ENCODE results near the gene MRPS31. TPM values are rescaled to one million over a fixed set of nuclear protein-coding genes. Genes with fewer than 3 reads are reported as not detected.

The MRPS31 gene
- total RNA-seq, 1 experiment from 2014 or later: 25.5 TPM

- no peaks in the 10 kb centered on the region for H3K27me3 Mint-ChIP-seq (ENCODE audit: low read depth)
- ChIA-PET CTCF (interaction anchor here (0.7 to 3.4 kb wide), 7 partner anchors 10 to 710 kb away, joined by 3 to 36 read pairs (median 4); partner anchors contain the start of gene SLC25A15), POLR2A (no interaction called here)
- no peak overlapping the region for H3K27ac Mint-ChIP-seq
- H3K36me3 Mint-ChIP-seq: no peaks in the 10 kb centered on the region
- no peak overlapping the region for H3K4me3 Mint-ChIP-seq
- peaks cover 12% of the 10 kb centered on the region for H3K4me1 Mint-ChIP-seq
- DNase-seq (ENCODE audit: low spot score): no peak
- H3K9me3 Mint-ChIP-seq: no peaks in the 10 kb centered on the region
- no peak for TF ChIP-seq HMGA2 (CRISPR knock-in tag; IDR thresholded peaks at IDR 0.05)
- TF ChIP-seq, protein P1, sequence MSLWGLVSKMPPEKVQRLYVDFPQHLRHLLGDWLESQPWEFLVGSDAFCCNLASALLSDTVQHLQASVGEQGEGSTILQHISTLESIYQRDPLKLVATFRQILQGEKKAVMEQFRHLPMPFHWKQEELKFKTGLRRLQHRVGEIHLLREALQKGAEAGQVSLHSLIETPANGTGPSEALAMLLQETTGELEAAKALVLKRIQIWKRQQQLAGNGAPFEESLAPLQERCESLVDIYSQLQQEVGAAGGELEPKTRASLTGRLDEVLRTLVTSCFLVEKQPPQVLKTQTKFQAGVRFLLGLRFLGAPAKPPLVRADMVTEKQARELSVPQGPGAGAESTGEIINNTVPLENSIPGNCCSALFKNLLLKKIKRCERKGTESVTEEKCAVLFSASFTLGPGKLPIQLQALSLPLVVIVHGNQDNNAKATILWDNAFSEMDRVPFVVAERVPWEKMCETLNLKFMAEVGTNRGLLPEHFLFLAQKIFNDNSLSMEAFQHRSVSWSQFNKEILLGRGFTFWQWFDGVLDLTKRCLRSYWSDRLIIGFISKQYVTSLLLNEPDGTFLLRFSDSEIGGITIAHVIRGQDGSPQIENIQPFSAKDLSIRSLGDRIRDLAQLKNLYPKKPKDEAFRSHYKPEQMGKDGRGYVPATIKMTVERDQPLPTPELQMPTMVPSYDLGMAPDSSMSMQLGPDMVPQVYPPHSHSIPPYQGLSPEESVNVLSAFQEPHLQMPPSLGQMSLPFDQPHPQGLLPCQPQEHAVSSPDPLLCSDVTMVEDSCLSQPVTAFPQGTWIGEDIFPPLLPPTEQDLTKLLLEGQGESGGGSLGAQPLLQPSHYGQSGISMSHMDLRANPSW (CRISPR knock-in tag; conservative IDR thresholded peaks at IDR 0.05; ENCODE audit: low read depth): no peak
- TF ChIP-seq ZNF416 (CRISPR knock-in tag; IDR thresholded peaks at IDR 0.05): no peak
- TF ChIP-seq CTCF (IDR thresholded peaks at IDR 0.05): no peak
- no peak for TF ChIP-seq TCF7 (CRISPR knock-in tag; IDR thresholded peaks at IDR 0.05; ENCODE audit: low read depth)
- TF ChIP-seq, protein P2, sequence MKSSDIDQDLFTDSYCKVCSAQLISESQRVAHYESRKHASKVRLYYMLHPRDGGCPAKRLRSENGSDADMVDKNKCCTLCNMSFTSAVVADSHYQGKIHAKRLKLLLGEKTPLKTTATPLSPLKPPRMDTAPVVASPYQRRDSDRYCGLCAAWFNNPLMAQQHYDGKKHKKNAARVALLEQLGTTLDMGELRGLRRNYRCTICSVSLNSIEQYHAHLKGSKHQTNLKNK (CRISPR knock-in tag; IDR thresholded peaks at IDR 0.05): no peak
- ATAC-seq: peak; percentile 47
These were observed 8.1 kb upstream of the MRPS31 start for GRCh38 chr13:40779049-40779448.

GRCh38 chr13:40777809-40778175, 6.8 kb upstream of the MRPS31 start:
- H3K27ac Mint-ChIP-seq: no peak overlapping the region
- peaks cover 12% of the 10 kb centered on the region for H3K4me1 Mint-ChIP-seq
- H3K27me3 Mint-ChIP-seq (ENCODE audit: low read depth): no peaks in the 10 kb centered on the region
- CTCF ChIA-PET: interaction anchor here (0.6 to 3.4 kb wide), 25 partner anchors 11 to 1092 kb away, joined by 3 to 36 read pairs (median 4); partner anchors contain the start of gene SLC25A15
- no peaks in the 10 kb centered on the region for H3K36me3 Mint-ChIP-seq
- TF ChIP-seq ZBTB43 (CRISPR knock-in tag; IDR thresholded peaks at IDR 0.05): no peak
- TF ChIP-seq ZNF425 (CRISPR knock-in tag; conservative IDR thresholded peaks at IDR 0.05): no peak
- TF ChIP-seq, protein P2 (CRISPR knock-in tag; IDR thresholded peaks at IDR 0.05): no peak
- TF ChIP-seq ZNF671 (CRISPR knock-in tag; IDR thresholded peaks at IDR 0.05): no peak
- TF ChIP-seq MYBL2 (CRISPR knock-in tag; IDR thresholded peaks at IDR 0.05): no peak
- no peak for TF ChIP-seq KAT7 (CRISPR knock-in tag; IDR thresholded peaks at IDR 0.05; ENCODE audit: borderline replicate concordance)
- TF ChIP-seq FOXP1 (CRISPR knock-in tag; IDR thresholded peaks at IDR 0.05; ENCODE audit: borderline replicate concordance): no peak
- POLR2A ChIA-PET: interaction anchor here (0.5 kb wide), 1 partner anchor 298 kb away, joined by 4 read pairs; no protein-coding TSS in a partner anchor
- H3K9me3 Mint-ChIP-seq: no peaks in the 10 kb centered on the region
- ATAC-seq (no peak), DNase-seq (ENCODE audit: low spot score) (no peak)
- no peak overlapping the region for H3K4me3 Mint-ChIP-seq

All from WTC11 (cell line).